G401.6 (cell line): Measurements from ENCODE around the gene ZNF385C.

Experiments
- FAIRE-seq: peaks from 2 replicates; lab custom pipeline; 2012; peaks lifted over from hg19 to GRCh38; lab: Jason Lieb, UNC

ZNF385C gene

DNA sequence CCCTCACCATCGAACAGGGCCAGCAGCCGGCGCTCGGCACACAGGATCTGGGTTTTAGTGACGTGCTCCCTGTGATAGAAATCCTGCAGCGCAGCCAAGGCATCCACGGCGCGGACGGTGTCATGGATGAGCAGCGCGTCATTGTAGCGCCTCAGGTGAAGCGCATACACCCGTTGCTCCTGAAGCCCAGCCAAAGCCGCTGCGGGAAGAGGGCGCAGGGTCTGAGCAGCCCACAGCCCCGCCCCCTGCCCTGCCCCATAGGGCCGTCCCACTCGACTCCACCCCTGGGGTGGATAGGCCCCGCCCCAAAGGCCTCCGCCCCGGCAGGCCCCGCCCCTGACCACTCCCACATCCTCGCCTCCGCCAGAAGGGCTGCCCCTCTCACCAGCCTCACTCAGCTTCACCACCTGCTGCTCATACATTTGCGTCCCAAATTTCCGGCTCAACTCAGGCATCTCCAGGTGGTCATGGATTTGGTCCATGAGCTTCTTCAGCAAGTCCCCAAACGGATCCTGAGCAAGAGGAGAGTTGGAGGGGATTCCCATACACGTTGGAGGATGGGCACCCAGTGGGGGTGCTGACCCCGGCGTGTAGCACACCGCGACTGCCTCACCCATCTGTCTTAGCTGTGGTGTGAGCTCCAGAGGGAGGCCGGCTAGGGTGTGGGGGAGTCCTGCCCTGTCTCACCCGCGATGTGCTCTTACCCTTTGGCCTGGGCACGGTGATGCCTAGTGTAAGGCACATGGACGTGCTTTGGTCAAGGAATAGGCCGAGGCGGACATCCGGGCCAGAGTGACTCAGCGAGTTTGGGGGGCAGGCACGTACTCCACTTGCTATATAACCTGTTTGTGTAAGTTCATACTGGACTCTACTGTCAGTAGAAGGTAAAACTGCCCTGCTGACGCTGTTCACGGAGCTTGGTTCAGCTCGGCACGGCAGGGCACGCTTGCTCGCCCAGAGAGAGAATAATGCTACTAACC lies 9.6 kb upstream of the ZNF385C start:
- no peak for FAIRE-seq

DNA sequence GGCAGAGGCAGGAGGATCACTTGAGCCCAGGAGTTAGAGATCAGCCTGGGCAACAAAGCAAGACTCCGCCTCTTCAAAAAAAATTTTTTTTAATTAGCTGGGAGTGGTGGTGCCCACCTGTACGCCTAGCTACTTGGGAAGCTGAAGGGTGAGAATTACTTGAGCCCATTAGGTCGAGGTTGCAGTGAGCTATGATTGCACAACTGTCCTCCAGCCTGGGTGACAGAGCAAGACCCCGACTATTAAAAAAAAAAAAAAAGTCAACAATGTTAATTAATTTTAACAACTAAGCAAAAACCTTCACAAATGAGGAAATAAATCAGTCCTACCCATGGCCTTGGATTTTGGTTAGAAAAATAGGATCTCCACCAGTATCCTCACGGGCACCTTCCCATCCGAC lies 8.9 kb upstream of the ZNF385C start:
- FAIRE-seq, result no peak

DNA sequence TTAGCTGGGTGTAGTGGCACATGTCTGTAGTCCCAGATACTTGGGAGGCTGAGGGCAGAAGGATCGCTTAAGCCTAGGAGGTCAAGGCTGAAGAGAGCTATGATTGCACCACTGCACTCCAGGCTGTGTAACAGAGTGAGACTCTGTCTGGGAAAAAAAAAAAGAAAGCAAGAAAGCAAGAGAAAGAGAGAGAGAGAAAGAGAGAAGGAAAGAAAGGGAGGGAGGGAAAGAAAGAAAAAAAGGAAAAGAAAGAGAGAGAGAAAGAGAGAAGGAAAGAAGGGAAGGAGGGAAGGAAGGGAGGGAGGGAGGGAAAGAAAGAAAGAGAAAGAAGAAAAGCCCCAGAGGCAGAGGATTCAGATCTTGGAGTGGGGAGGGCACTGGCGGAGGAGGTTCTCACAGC lies 7.7 kb upstream of the ZNF385C start:
- FAIRE-seq, result no peak

DNA sequence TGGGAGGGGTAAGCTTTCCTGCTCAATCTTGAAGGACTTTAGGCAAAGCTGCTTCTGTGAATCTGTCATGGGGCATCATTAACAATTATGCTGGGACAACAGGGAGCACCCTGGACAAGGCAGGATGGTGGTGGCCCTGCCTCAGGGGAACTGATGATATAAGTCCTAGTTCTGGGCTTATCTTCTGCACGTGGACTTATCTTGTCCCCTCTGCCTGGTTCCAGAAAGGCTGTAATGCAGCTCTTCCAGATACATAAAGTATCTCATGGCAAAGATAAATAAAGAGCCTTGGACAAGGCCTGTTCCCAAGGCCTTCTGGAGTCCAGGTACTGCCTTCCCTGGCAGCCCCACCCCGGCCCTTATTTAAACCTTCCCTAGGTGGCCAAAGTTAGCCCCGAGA lies 6.0 kb upstream of the ZNF385C start:
- no peak for FAIRE-seq

DNA sequence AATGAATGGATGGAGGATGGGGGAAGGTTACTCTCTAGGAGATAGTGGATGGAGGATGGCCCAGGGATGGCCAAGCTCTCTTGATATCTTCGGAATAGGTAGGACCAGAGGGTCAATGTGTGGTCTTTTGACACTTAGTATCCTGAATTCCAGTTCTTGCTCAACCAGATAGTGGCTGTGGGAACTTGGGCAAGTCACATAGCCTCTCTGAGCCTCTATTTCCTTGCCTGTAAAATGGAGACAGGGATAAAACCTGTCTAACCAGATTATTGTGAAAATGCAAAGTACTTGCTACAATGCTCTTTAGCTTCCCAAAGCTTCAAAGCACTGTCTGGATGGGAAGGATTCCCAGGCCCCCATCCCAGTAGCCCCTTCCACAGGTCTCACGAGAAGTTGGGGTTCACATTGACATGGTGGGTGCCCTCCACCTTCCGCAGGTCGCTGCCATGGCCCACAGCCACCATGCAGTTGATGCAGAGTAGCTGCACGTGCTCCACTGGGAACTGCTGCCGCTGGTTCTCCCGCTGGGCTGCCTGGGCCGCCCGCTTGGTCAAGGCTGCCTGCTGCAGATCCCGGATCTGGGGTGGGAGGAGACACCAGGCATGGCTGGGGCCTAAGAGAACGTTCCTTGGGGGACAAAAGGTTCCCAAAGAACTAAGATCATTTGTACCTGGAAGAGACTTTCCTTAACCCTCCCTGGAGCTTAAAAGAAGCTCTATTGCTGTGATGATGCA lies 5.1 kb upstream of the ZNF385C start:
- no peak for FAIRE-seq

DNA sequence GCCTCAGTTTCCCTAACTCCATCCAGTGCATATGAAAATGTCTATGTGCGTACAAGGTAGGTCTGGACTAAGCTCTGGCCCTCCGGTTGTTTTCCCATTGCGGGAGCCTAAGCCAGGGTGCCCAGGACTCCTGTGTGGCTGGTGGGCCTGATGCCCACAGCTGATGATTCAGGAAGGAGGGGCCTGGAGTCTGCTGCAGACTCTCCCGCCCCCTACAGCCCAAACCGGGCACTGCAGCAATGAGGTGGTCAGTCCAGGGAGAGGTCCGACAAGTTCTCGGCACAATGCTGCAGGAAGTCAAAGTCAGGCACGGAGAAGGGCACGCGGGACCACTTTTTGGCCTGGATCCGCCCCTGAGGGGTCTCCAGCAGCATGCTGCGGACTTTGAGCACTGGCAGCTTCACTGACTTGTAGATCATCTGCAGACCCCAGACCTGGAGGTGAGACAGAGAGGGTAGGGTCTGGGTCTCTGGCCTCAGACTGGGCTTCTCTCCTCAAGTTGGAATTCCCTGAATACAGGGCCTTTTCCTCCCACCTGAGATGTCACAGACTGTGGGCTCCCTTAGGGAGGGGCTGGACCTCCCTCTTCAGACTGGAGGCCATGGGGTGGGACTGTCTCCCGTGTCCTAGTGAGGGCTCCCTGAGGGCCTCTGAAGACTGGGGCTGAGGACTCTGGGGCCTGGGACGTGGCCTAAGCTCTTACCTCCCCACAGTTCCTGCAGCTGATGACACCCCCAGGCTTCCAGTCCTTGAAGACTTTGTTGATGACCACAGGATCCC lies 3.4 kb upstream of the ZNF385C start:
- no peak for FAIRE-seq

DNA sequence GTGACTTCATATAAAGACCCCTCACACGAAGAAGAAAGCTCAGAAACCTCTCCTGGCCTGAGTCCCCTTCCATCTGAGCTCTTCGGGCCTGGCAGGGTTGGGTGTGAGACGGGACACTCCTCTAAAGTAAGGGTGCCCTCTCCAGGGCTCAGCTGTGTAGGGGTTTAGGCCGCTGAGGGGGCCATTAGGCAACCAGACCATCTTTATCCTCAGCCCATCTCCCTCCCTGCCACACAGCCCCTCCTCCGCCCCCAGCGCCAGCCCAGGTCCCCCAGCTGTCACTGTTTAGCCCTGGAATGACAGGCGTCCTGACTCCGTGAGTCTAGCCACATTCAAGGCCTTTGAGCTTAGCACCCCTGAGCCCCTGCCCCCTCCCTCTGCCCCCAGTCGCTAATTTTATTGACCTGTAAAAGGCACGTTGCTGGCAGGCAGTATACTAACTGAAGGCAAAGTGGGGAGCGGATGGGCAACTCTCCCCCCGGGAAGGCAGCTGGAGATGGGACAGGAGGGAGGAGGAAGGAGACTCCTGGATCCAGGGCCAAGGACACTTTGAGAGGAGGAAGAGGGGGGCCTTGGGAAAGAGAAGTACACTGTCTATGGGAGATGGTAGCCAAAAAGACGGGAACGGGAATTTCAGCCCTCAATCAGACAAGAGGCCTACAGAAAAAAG lies 592 bp upstream of the ZNF385C start:
- no peak for FAIRE-seq

DNA sequence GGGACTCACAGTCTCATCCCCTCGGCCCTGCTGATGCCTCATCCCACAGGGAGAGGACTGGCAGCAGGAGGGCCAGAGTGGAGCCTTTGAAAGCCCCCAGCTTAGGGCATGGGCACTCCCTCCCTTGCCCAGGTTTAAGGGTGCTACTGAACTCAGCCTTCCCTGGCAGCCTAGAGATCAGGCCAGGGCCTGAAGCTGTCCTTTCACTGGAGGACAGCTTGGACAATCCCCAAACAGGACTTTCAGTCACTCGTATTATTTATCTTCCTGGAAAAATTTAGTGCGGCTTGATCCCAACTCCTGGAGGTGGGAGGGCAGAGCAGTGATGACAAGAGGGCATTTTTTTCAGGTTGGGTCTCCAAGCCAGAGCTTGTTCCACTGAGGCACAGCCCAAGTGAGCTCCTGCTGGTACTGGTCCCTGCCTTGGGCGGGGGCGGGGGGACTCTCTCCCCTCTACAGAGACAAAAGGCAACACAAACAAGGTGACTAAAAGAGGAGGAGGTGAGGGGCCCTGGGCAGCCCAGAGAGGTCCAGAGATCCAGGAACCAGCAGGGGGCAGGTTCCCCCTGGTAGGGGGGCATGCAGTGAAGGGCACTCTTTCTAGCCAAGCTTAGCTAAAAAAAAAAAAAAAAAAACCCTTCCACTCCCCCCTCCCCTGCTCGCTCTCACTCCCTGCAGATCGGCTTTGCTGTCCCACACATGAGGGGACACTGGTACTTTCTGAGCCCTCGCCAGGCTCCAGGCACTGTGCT lies 1.7 kb downstream of the ZNF385C start:
- no peak for FAIRE-seq

DNA sequence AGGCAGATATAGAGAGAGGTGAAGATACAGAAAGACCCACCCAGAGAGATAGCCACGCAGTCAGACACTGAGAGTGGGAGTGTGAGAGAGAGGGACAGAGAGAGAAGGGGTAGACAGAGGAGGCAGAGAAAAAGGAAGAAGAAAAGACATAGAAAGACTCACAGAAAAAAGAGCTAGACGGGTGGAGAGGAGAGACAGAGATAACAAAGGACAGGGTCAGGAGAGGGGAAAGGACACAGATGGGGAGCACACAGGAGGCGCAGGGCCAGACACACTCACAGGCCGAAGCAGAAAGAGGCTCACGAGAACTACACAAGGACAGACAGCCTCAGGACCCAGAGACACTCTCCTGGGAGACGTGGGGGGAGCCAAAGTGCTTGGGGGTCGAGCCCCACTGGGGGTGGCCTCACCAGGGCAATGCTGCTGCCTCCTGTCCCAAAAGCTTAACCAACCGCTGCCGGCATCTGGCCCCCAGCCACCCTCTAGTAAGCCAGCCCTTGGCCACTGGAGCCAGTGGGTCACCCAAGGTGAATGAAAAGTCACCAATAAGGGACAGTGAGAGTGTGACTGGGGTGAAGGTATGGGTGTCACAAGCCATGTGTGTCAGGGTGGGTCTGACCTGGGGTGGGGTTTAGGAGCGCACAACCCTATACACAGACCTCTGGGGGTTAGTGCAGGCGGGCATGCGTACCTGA lies 3.8 kb downstream of the ZNF385C start:
- FAIRE-seq, result no peak

DNA sequence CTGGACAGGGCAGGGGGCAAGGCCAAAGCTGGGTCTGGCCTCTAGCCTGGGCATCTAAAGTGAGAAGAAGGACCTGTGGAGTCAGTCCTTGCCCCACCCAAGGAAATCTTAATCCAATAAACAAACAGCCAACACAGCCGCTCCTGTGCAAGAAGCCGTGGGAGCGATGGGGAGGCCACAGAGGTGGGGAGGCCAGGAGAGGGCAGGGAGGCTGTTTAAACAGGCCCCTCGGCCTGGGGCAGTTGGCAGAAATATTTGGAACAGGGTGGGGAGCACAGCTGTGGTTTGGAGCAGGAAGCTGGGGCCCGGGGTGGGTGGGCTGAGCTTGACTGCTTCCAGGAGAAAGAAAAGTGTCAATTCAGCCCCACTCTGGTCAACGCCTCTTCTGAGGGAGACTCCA lies 5.3 kb downstream of the ZNF385C start:
- no peak for FAIRE-seq

DNA sequence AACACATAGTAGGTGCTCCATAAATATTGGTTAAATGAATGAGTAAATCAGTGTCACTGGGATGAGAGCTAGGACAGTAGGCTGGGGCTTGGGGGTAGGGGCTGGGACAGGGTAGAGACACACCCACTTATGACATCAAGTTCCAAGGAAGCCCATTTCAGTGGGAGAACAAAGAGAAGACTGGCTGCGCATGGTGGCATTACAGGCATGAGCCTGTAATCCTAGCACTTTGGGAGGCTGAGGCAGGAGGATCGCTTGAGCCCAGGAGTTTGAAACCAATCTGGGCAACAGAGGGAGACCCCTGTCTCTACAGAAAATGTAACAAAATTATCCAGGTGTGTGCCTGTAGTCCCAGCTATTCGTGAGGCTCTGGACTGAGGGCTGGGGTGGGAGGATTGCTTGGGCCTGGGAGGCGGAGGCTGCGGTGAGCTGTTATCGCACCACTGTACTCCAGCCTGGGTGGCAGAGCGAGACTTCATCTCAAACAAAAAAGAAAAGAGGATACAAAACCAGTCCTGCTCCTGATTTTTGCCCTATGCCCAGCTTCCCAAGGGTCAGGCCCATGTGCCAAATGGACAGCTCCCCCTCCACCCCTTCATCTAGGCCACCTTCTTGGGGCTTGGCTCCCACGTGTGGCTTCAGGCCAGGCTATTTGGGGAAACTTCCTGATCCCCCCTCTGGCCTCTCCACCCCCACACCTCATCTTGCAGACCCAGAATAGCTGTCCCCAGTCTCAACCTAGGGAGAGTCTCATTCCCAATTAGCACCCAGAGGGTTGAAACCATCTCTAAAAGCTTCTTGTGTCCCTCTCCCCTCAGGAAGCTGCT lies 7.1 kb downstream of the ZNF385C start:
- no peak for FAIRE-seq

DNA sequence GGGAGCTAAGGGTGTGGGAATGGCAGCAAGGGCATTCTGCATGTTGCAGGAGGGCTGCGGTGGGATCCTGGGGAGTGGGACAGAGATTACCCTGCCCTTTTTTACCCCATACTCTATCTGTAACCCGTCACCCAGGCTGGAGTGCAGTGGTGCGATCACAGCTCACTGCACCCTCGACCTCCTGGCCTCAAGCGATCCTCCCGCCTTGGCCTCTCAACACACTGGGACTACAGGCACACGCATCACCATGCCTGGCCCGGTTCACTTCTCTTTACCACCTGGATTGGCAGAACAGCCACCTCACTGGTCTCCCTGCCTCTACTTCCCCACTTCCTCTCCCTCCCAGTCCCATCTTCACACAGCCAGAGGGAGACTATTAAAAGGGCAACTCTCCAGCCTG lies 9.5 kb downstream of the ZNF385C start:
- FAIRE-seq, result no peak

DNA sequence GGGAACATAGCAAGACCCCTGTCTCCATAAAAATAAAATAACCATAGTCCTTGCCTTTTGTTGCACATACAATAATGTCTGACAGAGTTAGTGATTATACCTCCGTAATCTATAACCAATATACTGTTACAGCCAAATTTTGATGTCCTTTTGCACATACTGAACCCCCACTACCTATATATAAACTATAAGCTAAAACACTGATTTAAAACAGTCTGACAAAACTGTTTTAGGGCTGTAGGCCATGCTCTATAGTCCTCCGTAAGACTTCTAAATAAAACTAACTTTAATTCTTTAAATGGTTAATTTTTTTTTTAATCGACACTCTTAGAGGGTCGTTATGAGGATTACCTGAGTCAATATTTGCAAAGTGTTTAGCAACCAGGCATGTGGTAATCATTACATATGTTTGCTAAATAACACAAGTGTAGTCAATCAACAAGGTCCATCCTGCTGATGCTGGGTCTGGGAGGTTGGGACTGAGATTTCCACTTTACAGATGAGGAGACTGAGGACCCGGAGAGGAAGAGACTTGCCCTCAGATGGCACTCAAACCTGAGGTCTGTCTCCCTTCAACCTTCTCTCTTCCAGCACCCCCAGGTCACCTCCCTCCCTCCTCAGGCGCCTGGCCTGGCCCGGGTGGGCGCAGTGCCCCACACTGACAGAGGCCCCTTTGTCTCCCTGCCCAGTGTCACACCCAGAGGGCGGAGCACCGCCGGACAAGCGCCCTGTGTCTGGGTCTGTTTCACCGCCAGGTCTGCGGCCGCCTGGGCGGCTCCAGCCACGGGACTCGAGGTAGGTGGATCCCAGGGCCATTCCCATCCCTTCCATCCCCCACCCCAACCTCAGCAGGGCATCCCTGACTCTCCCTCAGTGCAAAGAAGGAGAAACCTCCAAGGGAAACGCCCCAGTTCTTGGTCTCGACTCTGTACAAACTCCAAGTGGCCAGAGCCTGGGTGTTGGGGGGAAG lies 10.3 kb downstream of the ZNF385C start:
- FAIRE-seq, result no peak

DNA sequence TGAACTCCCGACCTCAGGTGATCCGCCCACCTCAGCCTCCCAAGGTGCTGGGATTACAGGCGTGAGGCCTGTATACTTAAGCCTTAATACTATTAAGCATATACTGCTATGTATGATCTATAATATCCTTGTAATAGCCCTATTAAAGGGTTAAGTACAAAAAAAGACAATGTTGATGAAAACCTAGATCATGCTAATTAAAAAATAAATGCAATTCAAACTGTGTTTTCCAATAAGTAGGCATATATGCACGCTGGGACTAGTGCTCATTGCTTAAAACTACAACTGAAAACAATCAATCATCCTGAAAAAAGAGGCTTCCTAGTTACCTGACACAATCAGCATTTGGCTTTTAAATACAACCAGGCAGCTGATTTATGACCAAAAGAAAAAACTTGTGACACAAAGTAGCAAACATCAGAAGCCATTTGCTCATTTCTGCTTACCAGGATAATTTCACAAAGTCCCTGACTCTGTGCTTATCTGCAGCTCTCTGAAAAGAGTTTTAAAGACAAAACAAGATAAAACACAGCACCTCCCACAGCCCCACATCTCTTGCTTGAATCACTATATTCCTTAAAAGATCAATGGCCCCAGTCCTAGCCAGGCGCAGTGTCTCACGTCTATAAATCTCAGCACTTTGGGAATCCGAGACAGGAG lies 11.1 kb downstream of the ZNF385C start:
- no peak for FAIRE-seq

DNA sequence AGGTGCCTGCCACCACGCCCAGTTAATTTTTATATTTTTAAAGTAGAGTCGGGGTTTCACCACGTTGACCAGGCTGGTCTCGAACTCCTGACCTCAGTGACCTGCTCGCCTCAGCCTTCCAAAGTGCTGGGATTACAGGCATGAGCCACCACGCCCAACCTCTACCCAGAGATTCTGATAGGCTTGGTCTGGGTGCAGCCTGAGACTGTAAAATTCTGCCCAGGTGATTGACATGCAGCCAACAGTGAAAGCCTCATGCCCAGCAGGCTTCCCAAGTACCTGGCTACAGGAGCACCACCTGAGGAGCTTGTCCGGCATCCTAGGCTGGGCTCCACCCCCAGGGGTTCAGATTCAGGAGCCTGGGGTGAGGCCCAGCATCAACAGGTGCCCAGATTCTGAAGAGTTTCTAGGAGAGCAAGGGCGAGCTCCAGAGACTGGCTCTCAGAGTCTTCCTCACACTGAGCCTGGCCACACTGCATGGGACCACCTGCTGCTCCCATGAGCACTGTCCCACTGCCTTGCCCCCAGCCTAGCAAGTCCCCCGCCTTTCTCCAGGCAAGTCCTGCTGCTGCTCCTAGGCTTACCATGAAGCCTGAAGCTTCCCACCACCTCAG lies 16.6 kb downstream of the ZNF385C start:
- FAIRE-seq, result no peak

DNA sequence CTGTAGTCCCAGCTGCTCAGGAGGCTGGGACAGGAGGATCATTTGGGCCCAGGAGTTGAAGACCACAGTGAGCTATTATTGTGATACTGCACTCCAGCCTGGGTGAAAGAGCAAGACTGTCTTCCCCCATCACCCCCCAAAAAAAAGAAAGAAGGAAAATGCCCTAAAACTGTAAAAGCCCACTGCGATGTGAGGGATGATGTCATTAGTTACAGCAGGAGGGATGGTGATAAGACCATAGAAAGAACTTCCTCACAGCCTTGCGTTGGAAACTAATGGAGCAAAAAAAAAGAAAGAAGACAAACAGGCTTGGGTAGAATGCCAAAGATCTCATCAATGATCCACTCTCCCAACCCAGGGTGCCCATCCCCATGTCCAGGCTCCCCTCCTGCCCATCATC lies 18.7 kb downstream of the ZNF385C start:
- FAIRE-seq, result no peak

DNA sequence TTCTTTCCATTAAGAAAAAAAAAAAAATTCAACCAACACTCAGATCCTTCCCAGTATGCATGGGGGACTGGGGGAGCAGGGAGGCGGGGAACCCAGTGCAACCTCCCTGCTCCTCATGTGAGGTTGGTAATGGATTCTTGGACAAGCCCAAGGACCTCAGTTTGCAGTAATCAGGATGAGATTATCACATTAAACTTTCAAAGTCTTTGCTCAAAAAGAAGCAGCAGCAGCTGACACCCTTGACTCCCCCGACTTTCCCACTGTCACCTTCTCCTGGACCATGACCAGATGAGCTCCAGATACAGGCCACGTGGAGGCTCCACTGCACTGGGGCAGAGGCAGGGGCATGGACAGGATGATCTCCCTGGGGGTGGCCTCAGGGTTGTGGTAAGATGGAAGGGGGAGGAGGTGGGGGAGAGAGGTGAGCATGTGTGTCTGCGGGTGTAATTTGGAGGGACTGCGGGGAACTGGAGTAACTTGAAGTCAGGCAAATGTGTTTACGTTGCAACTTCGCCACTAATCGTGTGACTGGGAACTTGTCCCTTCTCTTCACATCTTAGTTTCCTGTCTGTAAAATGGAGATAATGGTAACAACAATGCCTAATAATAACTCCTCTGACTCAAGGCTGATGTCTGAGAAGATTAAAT lies 19.8 kb downstream of the ZNF385C start:
- FAIRE-seq, result no peak
